Heart left ventricle (tissue), 13 donors: ENCODE results near the gene ZBTB7C.

Source experiments
- CTCF ChIP-seq, 12 donors: fragments of 200-600 bp; sonication (generic) in 4 of 12; IDR thresholded peaks; one replicate each; pipeline versions ENCODE4 v1.5.0 to v1.8.0; 2018 to 2022; ENCODE audit warnings: antibody characterized with exemption in 12 of 12, mild to moderate bottlenecking in 5 of 12
- POLR2A ChIP-seq, 2 donors: fragments of 450-650 bp; IDR thresholded peaks; one replicate each; pipeline ENCODE4 v1.6.1; 2017; ENCODE audit warnings: antibody characterized with exemption in 2 of 2, mild to moderate bottlenecking in 2 of 2, moderate library complexity in 2 of 2
- donor health status: ischemic (EF 13 %, LVEDD 7.1; RV severe dilation, severe dysfunction).
- donor health status: DM: no; HTN: yes; CAD: no.
- donor health status: DM: no; HTN: no; CAD: no.
- donor health status: ischemic (EF 25% LVEDD 6.9; RV normal size, moderate dysfunction).
- donor health status: ischemic (EF 25% LVEDD 5.7; RV mildly dilated, moderate dysfunction).
- donor health status: ischemic (EF 35%, LVEDD 5.7; RV mildly dilated, moderate dysfunction).
- donor health status: nonischemic (EF 11% LVEDD 7.7; RV severe dilation, severe dysfunction).
- donor health status: DM: yes; HTN: yes; CAD: no.
- donor health status: PGD.
- donor health status: ischemic (EF 29% LVEDD 5.4; RV normal size, mild dysfunction).
- donor health status: nonischemic (EF 23%, LVEDD 6.1; RV moderate dilation, normal function).

GRCh38 chr18:48074929-48075706 is 334.1 kb downstream of the ZBTB7C start:
- no peak for TF ChIP-seq CTCF (IDR thresholded peaks at IDR 0.05)
- TF ChIP-seq POLR2A (IDR thresholded peaks at IDR 0.05) = no peak
